HUDEP-2 (cell line): ENCODE results near the gene OR13J1.
"Not testable (repeated sequence)": the region's sequence is repeated elsewhere in the genome, so short reads cannot be mapped to it uniquely, and the experiment has no call there.

Experiments
- DNase-seq, 76 experiments: peaks; one replicate each; lab custom pipeline; 2025; ENCODE audit not compliant: unreplicated experiment in 76 of 76; lab: John Stamatoyannopoulos, UW

The OR13J1 gene

GRCh38 chr9:35905051-35905781 is 35.0 kb upstream of the OR13J1 start:
- no peak for DNase-seq

GRCh38 chr9:35904338-35904737 is 34.1 kb upstream of the OR13J1 start:
- no peak for DNase-seq

GRCh38 chr9:35903049-35903448 is 32.8 kb upstream of the OR13J1 start:
- peak in 26 of 76 experiments; percentile 3 to 39 (median 12) for DNase-seq

GRCh38 chr9:35899021-35899420 is 28.8 kb upstream of the OR13J1 start:
- no peak for DNase-seq

- DNase-seq, result no peak
Observed at GRCh38 chr9:35898337-35898736, 28.1 kb upstream of the OR13J1 start.

- DNase-seq, result not testable (repeated sequence)
Observed at GRCh38 chr9:35897376-35898099, 27.3 kb upstream of the OR13J1 start.

GRCh38 chr9:35896570-35896969 is 26.4 kb upstream of the OR13J1 start:
- no peak for DNase-seq

GRCh38 chr9:35892051-35892450 is 21.9 kb upstream of the OR13J1 start:
- DNase-seq, result no peak

GRCh38 chr9:35891646-35892045 is 21.4 kb upstream of the OR13J1 start:
- no peak for DNase-seq

GRCh38 chr9:35884908-35885307 is 14.7 kb upstream of the OR13J1 start:
- not testable (repeated sequence) for DNase-seq

- DNase-seq, result no peak
Observed at GRCh38 chr9:35882996-35883395, 12.8 kb upstream of the OR13J1 start.

GRCh38 chr9:35882263-35882848 is 12.2 kb upstream of the OR13J1 start:
- peak in 57 of 76 experiments; percentile 5 to 75 (median 41) for DNase-seq

GRCh38 chr9:35872505-35872904 is 2.3 kb upstream of the OR13J1 start:
- DNase-seq, result no peak

- DNase-seq, result no peak
Observed at GRCh38 chr9:35871545-35871944, 1.3 kb upstream of the OR13J1 start.

GRCh38 chr9:35869621-35870216 is 482 bp downstream of the OR13J1 start:
- no peak for DNase-seq

- DNase-seq, result no peak
Observed at GRCh38 chr9:35868933-35869332, 1.3 kb downstream of the OR13J1 start.

- DNase-seq, result no peak
Observed at GRCh38 chr9:35867538-35867937, 2.7 kb downstream of the OR13J1 start.

- DNase-seq, result no peak
Observed at GRCh38 chr9:35864695-35865255, 5.4 kb downstream of the OR13J1 start.

- no peak for DNase-seq
Observed at GRCh38 chr9:35863583-35863982, 6.6 kb downstream of the OR13J1 start.

- no peak for DNase-seq
Observed at GRCh38 chr9:35862328-35862727, 7.9 kb downstream of the OR13J1 start.
